Gastrocnemius medialis (tissue), 4 donors: Measurements from ENCODE around the gene HNRNPH3.

ENCODE experiments used
- CTCF ChIP-seq, 5 experiments: fragments of 450-650 bp in 3 of 5; fragments of 200-600 bp in 2 of 5; sonication (generic) in 2 of 5; IDR thresholded peaks in 4 of 5; conservative IDR thresholded peaks in 1 of 5; 1 replicate in 4 of 5; 2 replicates in 1 of 5; pipeline ENCODE4 v1.5.1; 2016 to 2019; ENCODE audit warnings: antibody characterized with exemption in 5 of 5, mild to moderate bottlenecking in 3 of 5, moderate library complexity in 3 of 5
- POLR2A ChIP-seq, 2 donors: fragments of 450-650 bp; IDR thresholded peaks; one replicate each; pipeline ENCODE4 v1.6.1; 2017; ENCODE audit warnings: antibody characterized with exemption in 2 of 2, mild to moderate bottlenecking in 2 of 2, moderate library complexity in 2 of 2

GRCh38 chr10:68301301-68301700, 30.6 kb upstream of the HNRNPH3 start:
- TF ChIP-seq CTCF (IDR thresholded peaks at IDR 0.05 in 4 of 5, conservative IDR thresholded peaks at IDR 0.05 in 1 of 5) (no peak), POLR2A (IDR thresholded peaks at IDR 0.05) (no peak)
